ENCODE results near the gene KRTAP20-4.

GRCh38 chr21:30634906-30635305 is 14.5 kb downstream of the KRTAP20-4 start, which contains the start of gene KRTAP20-2:
- TF ChIP-seq RAD21 (conservative IDR thresholded peaks at IDR 0.05) (no peak), POLR2AphosphoS5 (IDR thresholded peaks at IDR 0.05) (no peak), MXI1 (conservative IDR thresholded peaks at IDR 0.05; ENCODE audit: poor library complexity, severe bottlenecking) (no peak), CTCF (IDR thresholded peaks at IDR 0.05; ENCODE audit: poor library complexity, severe bottlenecking) (no peak), EP300 (conservative IDR thresholded peaks at IDR 0.05; ENCODE audit: poor library complexity, severe bottlenecking) (no peak), EZH2 (IDR thresholded peaks at IDR 0.05; ENCODE audit: borderline replicate concordance, insufficient read depth, low read length, poor library complexity, severe bottlenecking) (no peak), TAF1 (IDR thresholded peaks at IDR 0.05; ENCODE audit: low read depth) (no peak)
- TF ChIP-seq, protein P1, sequence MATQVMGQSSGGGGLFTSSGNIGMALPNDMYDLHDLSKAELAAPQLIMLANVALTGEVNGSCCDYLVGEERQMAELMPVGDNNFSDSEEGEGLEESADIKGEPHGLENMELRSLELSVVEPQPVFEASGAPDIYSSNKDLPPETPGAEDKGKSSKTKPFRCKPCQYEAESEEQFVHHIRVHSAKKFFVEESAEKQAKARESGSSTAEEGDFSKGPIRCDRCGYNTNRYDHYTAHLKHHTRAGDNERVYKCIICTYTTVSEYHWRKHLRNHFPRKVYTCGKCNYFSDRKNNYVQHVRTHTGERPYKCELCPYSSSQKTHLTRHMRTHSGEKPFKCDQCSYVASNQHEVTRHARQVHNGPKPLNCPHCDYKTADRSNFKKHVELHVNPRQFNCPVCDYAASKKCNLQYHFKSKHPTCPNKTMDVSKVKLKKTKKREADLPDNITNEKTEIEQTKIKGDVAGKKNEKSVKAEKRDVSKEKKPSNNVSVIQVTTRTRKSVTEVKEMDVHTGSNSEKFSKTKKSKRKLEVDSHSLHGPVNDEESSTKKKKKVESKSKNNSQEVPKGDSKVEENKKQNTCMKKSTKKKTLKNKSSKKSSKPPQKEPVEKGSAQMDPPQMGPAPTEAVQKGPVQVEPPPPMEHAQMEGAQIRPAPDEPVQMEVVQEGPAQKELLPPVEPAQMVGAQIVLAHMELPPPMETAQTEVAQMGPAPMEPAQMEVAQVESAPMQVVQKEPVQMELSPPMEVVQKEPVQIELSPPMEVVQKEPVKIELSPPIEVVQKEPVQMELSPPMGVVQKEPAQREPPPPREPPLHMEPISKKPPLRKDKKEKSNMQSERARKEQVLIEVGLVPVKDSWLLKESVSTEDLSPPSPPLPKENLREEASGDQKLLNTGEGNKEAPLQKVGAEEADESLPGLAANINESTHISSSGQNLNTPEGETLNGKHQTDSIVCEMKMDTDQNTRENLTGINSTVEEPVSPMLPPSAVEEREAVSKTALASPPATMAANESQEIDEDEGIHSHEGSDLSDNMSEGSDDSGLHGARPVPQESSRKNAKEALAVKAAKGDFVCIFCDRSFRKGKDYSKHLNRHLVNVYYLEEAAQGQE (IDR thresholded peaks at IDR 0.05; ENCODE audit: borderline replicate concordance), result no peak
